HUES48 (cell line): ENCODE measurements around the gene SEC61A1.

Source experiments
- H3K27ac ChIP-seq: one replicate; pipeline ENCODE4 v1.7.0; 2013; ENCODE audit warnings: low read depth, low read length, inconsistent platforms
- H3K27me3 ChIP-seq: 2 replicates; pipeline ENCODE4 v1.6.1; 2013; ENCODE audit warnings: mild to moderate bottlenecking, low read length; ENCODE audit not compliant: control insufficient read depth, insufficient read depth
- H3K36me3 ChIP-seq: 2 replicates; pipeline ENCODE4 v1.6.1; 2013; ENCODE audit warnings: low read length; ENCODE audit not compliant: control insufficient read depth, insufficient read depth
- H3K4me1 ChIP-seq: 2 replicates; pipeline ENCODE4 v1.6.1; 2013; ENCODE audit warnings: mild to moderate bottlenecking, low read length; ENCODE audit not compliant: control insufficient read depth, insufficient read depth
- H3K4me3 ChIP-seq: 2 replicates; pipeline ENCODE4 v1.5.1; 2013; ENCODE audit warnings: mild to moderate bottlenecking, low read depth, low read length
- H3K9ac ChIP-seq: 2 replicates; pipeline ENCODE4 v1.6.1; 2013; ENCODE audit warnings: mild to moderate bottlenecking, low read depth, low read length, moderate library complexity
- H3K9me3 ChIP-seq: 2 replicates; pipeline ENCODE4 v1.6.1; 2013; ENCODE audit warnings: low read length; ENCODE audit not compliant: control insufficient read depth, insufficient read depth

Gene SEC61A1

GRCh38 chr3:128071771-128072453 lies 19.7 kb downstream of the SEC61A1 start:
- no peaks in the 10 kb centered on the region for H3K9me3 ChIP-seq
- no peak overlapping the region for H3K9ac ChIP-seq
- H3K4me1 ChIP-seq, result peaks cover 5% of the 10 kb centered on the region; the same call in 1 of the 2 replicates
- H3K36me3 ChIP-seq, result peaks cover 61% of the 10 kb centered on the region
- no peak overlapping the region for H3K4me3 ChIP-seq
- H3K27me3 ChIP-seq, result peaks cover 6% of the 10 kb centered on the region; the same call in 1 of the 2 replicates
- H3K27ac ChIP-seq, result no peak overlapping the region

GRCh38 chr3:128072454-128073184 lies 20.4 kb downstream of the SEC61A1 start:
- Histone ChIP-seq H3K27ac (no peak overlapping the region), H3K9ac (no peak overlapping the region), H3K4me3 (no peak overlapping the region), H3K36me3 (peaks cover 54% of the 10 kb centered on the region), H3K9me3 (no peaks in the 10 kb centered on the region), H3K4me1 (peaks cover 8% of the 10 kb centered on the region), H3K27me3 (peaks cover 8% of the 10 kb centered on the region; the same call in 1 of the 2 replicates)

GRCh38 chr3:128073185-128073725 lies 21.0 kb downstream of the SEC61A1 start:
- Histone ChIP-seq H3K4me1 (peaks cover 8% of the 10 kb centered on the region), H3K27ac (no peak overlapping the region), H3K36me3 (peaks cover 48% of the 10 kb centered on the region), H3K9me3 (no peaks in the 10 kb centered on the region), H3K9ac (no peak overlapping the region), H3K27me3 (peaks cover 8% of the 10 kb centered on the region; the same call in 1 of the 2 replicates), H3K4me3 (no peak overlapping the region)

GRCh38 chr3:128073807-128074206 lies 21.6 kb downstream of the SEC61A1 start:
- Histone ChIP-seq H3K36me3 (peaks cover 46% of the 10 kb centered on the region), H3K9ac (no peak overlapping the region), H3K9me3 (no peaks in the 10 kb centered on the region), H3K27ac (no peak overlapping the region), H3K4me1 (peaks cover 8% of the 10 kb centered on the region), H3K27me3 (peaks cover 8% of the 10 kb centered on the region; the same call in 1 of the 2 replicates), H3K4me3 (no peak overlapping the region)

GRCh38 chr3:128074851-128075521 lies 22.7 kb downstream of the SEC61A1 start:
- Histone ChIP-seq H3K9ac (no peak overlapping the region), H3K36me3 (peaks cover 46% of the 10 kb centered on the region)

GRCh38 chr3:128075522-128076482 lies 23.6 kb downstream of the SEC61A1 start:
- peak overlapping the region; percentile 64 for H3K4me3 ChIP-seq
- H3K9me3 ChIP-seq, result no peaks in the 10 kb centered on the region
- peaks cover 8% of the 10 kb centered on the region for H3K4me1 ChIP-seq
- H3K9ac ChIP-seq, result no peak overlapping the region
- H3K36me3 ChIP-seq, result peaks cover 46% of the 10 kb centered on the region
- H3K27ac ChIP-seq, result no peak overlapping the region
- peaks cover 8% of the 10 kb centered on the region; the same call in 1 of the 2 replicates for H3K27me3 ChIP-seq

More at GRCh38 chr3:128074851-128075521, 22.7 kb downstream of the SEC61A1 start:
- peaks cover 8% of the 10 kb centered on the region for H3K4me1 ChIP-seq
- peak overlapping the region; percentile 64 for H3K4me3 ChIP-seq
- H3K27ac ChIP-seq, result no peak overlapping the region
- H3K9me3 ChIP-seq, result no peaks in the 10 kb centered on the region
- H3K27me3 ChIP-seq, result peaks cover 8% of the 10 kb centered on the region; the same call in 1 of the 2 replicates

- Histone ChIP-seq H3K27ac (no peak overlapping the region), H3K9ac (no peak overlapping the region), H3K4me1 (peaks cover 8% of the 10 kb centered on the region), H3K36me3 (peaks cover 46% of the 10 kb centered on the region), H3K27me3 (peaks cover 8% of the 10 kb centered on the region; the same call in 1 of the 2 replicates), H3K9me3 (no peaks in the 10 kb centered on the region), H3K4me3 (peak overlapping the region; percentile 64)
Measured at GRCh38 chr3:128076483-128077201, 24.4 kb downstream of the SEC61A1 start.

GRCh38 chr3:128077202-128077624 lies 25.0 kb downstream of the SEC61A1 start:
- H3K4me1 ChIP-seq, result peaks cover 8% of the 10 kb centered on the region
- H3K9ac ChIP-seq, result no peak overlapping the region
- no peak overlapping the region for H3K27ac ChIP-seq
- peaks cover 8% of the 10 kb centered on the region; the same call in 1 of the 2 replicates for H3K27me3 ChIP-seq
- peaks cover 46% of the 10 kb centered on the region for H3K36me3 ChIP-seq
- no peaks in the 10 kb centered on the region for H3K9me3 ChIP-seq
- peak overlapping the region; percentile 64; the same call in 1 of the 2 replicates for H3K4me3 ChIP-seq

- peaks cover 46% of the 10 kb centered on the region for H3K36me3 ChIP-seq
Measured at GRCh38 chr3:128077665-128078064, 25.4 kb downstream of the SEC61A1 start.

More at GRCh38 chr3:128077665-128078064, 25.4 kb downstream of the SEC61A1 start:
- peaks cover 8% of the 10 kb centered on the region for H3K4me1 ChIP-seq
- H3K27me3 ChIP-seq, result peaks cover 8% of the 10 kb centered on the region; the same call in 1 of the 2 replicates
- H3K4me3 ChIP-seq, result 0 out of 2 replicates have a peak overlapping the region, but pooled peaks have one; percentile 64
- H3K27ac ChIP-seq, result no peak overlapping the region
- H3K9me3 ChIP-seq, result no peaks in the 10 kb centered on the region
- H3K9ac ChIP-seq, result no peak overlapping the region
